ENCODE data around the gene PCBP3. TPM values are rescaled to one million over a fixed set of nuclear protein-coding genes. Genes with fewer than 3 reads are reported as not detected.

The PCBP3 gene
- total and polyA plus RNA-seq, 12 donors: 1.7 to 15.8 (median 4.7) TPM

DNA sequence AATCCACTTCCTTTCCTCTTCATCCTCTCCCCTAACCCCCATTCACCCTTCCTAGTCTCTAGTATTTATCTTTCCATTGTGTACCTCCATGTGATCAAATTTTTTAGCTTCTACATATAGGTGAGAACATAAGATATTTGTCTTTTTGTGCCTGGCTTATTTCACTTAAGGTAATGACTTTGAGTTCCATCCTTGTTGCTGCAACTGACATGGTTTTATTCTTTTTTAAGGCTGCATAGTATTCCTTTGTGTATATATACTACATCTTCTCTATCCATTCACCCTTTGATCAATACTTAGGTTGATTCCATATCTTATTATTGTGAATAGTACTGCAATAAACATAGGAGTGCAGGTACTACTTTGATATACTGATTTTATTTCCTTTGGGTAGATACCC lies 128.7 kb downstream of the PCBP3 start:
- no peak for DNase-seq
- Histone ChIP-seq H3K4me3 (no peak overlapping the region), H3K27me3 (no peaks in the 10 kb centered on the region), H3K9me3 (replicated peaks in 1 of 3) (peaks cover 0 to 5% (median 0%) of the 10 kb centered on the region in 3 donors), H3K4me1 (replicated peaks in 1 of 2) (no peaks in the 10 kb centered on the region), H3K27ac (no peak overlapping the region), H3K36me3 (replicated peaks in 1 of 2) (no peaks in the 10 kb centered on the region)
- intact Hi-C loops (cut with DNase I): no loop called here
- TF ChIP-seq, protein P1, sequence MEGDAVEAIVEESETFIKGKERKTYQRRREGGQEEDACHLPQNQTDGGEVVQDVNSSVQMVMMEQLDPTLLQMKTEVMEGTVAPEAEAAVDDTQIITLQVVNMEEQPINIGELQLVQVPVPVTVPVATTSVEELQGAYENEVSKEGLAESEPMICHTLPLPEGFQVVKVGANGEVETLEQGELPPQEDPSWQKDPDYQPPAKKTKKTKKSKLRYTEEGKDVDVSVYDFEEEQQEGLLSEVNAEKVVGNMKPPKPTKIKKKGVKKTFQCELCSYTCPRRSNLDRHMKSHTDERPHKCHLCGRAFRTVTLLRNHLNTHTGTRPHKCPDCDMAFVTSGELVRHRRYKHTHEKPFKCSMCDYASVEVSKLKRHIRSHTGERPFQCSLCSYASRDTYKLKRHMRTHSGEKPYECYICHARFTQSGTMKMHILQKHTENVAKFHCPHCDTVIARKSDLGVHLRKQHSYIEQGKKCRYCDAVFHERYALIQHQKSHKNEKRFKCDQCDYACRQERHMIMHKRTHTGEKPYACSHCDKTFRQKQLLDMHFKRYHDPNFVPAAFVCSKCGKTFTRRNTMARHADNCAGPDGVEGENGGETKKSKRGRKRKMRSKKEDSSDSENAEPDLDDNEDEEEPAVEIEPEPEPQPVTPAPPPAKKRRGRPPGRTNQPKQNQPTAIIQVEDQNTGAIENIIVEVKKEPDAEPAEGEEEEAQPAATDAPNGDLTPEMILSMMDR (IDR thresholded peaks at IDR 0.05): no peak
- no peak for TF ChIP-seq POLR2A (IDR thresholded peaks at IDR 0.05)

DNA sequence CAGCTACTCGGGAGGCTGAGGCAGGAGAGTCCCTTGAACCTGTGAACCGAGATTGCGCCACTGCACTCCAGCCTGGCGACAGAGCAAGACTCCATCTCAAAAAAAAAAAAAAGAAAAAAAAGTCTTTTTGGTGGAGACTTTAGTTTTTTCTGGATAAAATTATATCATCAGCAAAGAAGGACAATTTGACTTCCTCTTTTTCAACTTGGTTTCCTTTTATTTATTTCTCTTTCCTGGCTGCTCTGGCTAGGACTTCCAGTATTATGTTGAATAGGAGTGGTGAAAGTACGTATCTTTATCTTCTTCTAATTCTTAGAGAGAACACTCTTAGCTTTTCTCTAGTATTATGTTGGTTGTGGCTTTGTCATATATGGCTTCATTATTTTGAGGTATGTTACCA lies 130.8 kb downstream of the PCBP3 start:
- intact Hi-C loops (cut with DNase I): no loop called here
- Histone ChIP-seq H3K4me1 (replicated peaks in 1 of 2) (no peaks in the 10 kb centered on the region), H3K9me3 (replicated peaks in 1 of 3) (peaks cover 0 to 11% (median 0%) of the 10 kb centered on the region in 3 donors), H3K27ac (no peak overlapping the region), H3K36me3 (replicated peaks in 1 of 2) (no peaks in the 10 kb centered on the region), H3K4me3 (no peak overlapping the region), H3K27me3 (no peaks in the 10 kb centered on the region)
- DNase-seq: peak in 1 of 7 donors; percentile 38
- no peak for TF ChIP-seq POLR2A (IDR thresholded peaks at IDR 0.05)
- TF ChIP-seq, protein P1 (IDR thresholded peaks at IDR 0.05): no peak
- WGBS, 4 donors: 69 to 72% (median 71%) methylated on average over 5 of the region's 5 CpGs

DNA sequence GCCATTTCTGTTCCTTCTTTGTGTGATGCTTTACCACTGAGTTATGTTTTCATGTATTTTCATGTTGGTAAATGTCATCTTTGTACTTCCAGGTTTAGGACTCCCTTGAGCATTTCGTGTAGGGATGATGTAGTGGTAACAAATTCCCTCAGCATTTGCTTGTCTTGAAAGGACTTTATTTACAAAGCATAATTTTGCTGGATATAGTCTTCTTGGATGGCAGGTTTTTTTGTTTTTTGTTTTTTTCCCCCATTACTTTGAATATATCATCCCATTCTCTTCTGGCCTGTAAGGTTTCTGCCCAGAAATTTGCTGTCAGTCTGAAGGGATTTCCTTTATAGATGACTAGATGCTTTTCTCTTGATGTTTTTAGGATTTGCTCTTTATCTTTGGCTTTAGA lies 133.4 kb downstream of the PCBP3 start:
- intact Hi-C loops (cut with DNase I): no loop called here

DNA sequence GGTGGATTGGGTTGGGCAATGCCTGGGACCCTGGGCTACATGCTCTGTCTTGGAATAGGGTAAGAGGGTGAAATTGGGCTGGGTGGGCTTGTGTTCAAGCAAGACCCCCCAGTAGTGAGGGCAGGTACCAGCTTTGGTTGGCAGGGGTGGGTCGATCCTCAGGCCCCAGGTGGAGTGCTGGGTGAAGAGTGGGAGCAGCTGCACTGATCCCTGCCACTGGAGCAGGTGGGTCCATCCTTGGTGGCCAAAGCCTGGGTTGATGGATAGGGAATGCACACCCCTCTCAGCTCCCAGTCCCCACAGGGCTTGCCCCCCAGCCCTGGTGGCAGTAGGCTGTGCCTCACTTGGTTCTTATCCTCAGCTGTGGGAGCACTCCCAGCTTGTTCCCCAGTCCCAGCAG lies 135.2 kb downstream of the PCBP3 start:
- Histone ChIP-seq H3K4me3 (no peak overlapping the region), H3K36me3 (replicated peaks in 1 of 2) (no peaks in the 10 kb centered on the region), H3K4me1 (replicated peaks in 1 of 2) (no peaks in the 10 kb centered on the region), H3K27ac (no peak overlapping the region), H3K9me3 (replicated peaks in 1 of 3) (peaks cover 0 to 11% (median 0%) of the 10 kb centered on the region in 3 donors), H3K27me3 (no peaks in the 10 kb centered on the region)
- no peak for DNase-seq
- 74 to 100% (median 81%) methylated on average over 1 of the region's 1 CpG for WGBS, 4 donors
- intact Hi-C loops (cut with DNase I): no loop called here
- no peak for TF ChIP-seq POLR2A (IDR thresholded peaks at IDR 0.05)
- TF ChIP-seq, protein P1 (IDR thresholded peaks at IDR 0.05): no peak

More for the DNA sequence above, 133.4 kb downstream of the PCBP3 start:
- TF ChIP-seq, protein P1 (IDR thresholded peaks at IDR 0.05): no peak
- no peak for TF ChIP-seq POLR2A (IDR thresholded peaks at IDR 0.05)
- Histone ChIP-seq H3K4me3 (no peak overlapping the region), H3K27ac (no peak overlapping the region), H3K36me3 (replicated peaks in 1 of 2) (no peaks in the 10 kb centered on the region), H3K4me1 (replicated peaks in 1 of 2) (no peaks in the 10 kb centered on the region), H3K9me3 (replicated peaks in 1 of 3) (peaks cover 0 to 11% (median 0%) of the 10 kb centered on the region in 3 donors), H3K27me3 (no peaks in the 10 kb centered on the region)
- 69 to 84% (median 78%) methylated on average over 1 of the region's 1 CpG for WGBS, 4 donors
- no peak for DNase-seq
